ENCODE measurements around the gene VCAM1.

DNA sequence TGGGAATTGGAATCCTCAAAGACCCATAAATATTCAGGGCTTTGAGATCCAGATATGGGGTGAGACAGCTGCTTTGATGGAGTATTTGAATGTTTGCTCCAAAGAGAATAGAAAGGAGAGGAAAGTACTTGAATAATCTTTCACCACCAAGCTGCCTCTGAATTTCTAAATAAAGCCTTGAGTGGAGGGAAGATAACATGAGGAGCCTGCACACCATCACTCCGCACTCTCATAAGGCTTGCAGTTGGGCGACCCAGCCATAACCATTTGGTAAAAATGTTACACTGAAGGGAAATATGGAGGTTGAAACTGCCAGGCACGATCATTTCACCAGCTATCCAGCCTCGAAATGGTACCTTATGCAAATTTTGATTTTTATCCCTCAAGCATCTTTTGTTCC, 38.4 kb downstream of the VCAM1 start:
- TF ChIP-seq, protein P1, sequence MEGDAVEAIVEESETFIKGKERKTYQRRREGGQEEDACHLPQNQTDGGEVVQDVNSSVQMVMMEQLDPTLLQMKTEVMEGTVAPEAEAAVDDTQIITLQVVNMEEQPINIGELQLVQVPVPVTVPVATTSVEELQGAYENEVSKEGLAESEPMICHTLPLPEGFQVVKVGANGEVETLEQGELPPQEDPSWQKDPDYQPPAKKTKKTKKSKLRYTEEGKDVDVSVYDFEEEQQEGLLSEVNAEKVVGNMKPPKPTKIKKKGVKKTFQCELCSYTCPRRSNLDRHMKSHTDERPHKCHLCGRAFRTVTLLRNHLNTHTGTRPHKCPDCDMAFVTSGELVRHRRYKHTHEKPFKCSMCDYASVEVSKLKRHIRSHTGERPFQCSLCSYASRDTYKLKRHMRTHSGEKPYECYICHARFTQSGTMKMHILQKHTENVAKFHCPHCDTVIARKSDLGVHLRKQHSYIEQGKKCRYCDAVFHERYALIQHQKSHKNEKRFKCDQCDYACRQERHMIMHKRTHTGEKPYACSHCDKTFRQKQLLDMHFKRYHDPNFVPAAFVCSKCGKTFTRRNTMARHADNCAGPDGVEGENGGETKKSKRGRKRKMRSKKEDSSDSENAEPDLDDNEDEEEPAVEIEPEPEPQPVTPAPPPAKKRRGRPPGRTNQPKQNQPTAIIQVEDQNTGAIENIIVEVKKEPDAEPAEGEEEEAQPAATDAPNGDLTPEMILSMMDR (IDR thresholded peaks at IDR 0.05): no peak
- TF ChIP-seq EP300 (IDR thresholded peaks at IDR 0.05) (no peak), POLR2A (IDR thresholded peaks at IDR 0.05) (no peak)
